Stimulated activated CD4-positive, alpha-beta T cell treated with anti-CD3 and anti-CD28 coated beads, Interleukin-15, amount 100 ng/mL, for 24 hours (primary cell): ENCODE measurements around the gene PIP4K2A.
"Not testable (repeated sequence)": the region's sequence is repeated elsewhere in the genome, so short reads cannot be mapped to it uniquely, and the experiment has no call there.

ENCODE experiments used
- DNase-seq: peaks from one replicate; pipeline ENCODE4 v3.0.0-alpha.2; 2020

The PIP4K2A gene

DNA sequence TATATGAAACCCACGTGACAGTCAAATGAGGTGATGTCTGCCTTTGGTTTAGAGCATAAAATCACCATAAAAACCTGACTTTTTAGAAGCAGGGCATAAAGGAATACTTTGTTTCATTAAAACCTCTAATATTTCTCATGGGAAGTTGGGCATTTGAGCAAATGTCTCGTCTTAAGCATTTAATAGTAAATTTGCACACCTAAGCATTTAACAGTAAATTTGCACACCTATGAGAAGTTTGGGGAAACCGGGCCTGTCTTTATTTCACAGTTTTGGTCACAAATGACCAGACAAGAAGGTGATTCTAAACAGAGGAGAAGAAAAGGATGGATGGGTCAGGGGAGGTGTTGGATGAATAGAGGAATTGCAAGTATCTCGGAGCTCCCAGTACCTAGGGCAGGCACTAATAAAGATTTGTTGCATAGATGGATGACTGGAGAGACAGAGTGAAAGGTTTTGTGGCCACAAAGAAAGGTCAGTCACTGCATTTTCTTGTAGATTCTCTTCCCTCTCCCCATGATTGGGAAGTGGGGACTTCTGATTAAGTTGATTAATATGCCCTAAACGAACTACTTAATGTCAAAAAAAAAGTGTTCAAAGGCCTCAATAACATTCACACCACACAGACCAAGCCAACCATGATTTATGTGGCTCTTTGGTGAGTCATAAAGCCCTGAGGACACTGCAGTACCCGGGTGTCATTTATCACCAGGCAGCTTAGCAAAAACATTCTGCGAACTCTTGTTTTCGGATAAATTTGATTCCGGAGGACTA, 210.9 kb downstream of the PIP4K2A start:
- DNase-seq = no peak

DNA sequence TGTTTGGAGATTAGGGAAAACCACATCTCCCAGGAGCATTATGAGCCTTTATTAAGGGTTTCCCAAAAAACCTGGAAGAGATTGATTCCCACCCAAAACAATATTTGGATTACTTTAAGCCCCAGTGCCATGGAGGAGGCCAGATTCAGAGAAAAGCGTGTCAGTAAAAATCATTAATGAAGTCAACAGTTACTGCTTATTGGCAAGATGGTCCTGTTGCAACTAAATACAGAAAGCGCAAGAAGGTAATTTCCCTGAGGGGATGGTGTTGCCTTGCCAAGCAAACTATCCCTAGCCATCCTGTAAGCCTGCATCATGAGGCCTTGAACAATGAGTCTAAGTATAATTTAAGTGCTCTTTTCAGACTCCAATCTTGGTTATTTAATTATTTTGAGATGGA, 212.5 kb downstream of the PIP4K2A start:
- no peak for DNase-seq

DNA sequence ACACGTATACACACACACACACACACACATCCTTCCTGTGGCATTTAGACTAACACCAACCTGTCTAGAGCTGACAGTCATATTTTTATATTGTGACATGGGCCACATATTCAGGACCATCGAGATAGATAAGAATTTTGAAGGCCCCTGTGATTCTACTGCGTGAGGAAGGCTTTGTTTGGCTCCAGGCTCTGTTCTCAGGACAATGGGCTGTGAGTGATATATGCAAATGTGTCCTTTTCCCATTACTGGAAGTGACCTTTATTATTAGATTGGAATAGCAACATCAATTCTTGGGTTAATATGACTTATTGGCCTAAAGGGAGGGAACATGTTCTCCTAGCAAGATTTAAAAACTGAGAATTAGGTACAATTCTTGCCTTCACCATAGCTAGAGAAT, 213.0 kb downstream of the PIP4K2A start:
- DNase-seq = no peak

DNA sequence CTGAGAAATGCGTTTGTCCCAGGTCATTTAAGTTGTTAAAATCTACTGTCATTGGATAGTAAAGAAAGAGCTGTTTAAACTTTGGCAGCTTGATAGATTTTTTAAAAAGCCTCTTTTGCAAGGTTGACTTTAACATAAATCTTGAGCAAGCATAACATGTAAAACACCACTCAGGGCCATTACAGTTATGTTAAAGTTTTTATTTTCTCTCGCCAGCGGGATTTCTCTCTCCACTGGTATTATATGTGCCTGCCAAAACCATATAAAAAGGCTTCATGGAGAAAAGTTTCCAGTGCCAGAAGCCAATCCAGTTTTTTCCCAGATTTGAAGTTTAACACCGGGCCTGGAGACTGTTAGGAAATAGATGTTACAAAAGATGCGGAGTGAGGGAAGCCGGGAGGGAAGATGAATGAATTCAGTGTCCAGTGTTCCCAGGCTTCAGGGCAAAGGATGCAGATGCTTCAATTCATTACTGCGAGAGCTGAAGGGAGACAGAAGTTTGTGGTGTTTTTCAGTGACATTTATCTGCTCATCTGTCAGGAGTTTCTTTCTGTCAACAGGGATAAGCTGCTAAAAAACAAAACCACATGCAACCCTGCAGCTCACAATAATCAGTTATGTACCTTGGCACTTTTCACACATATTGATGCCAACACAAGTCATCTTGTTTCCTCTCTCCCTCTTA, 213.6 kb downstream of the PIP4K2A start:
- no peak for DNase-seq

DNA sequence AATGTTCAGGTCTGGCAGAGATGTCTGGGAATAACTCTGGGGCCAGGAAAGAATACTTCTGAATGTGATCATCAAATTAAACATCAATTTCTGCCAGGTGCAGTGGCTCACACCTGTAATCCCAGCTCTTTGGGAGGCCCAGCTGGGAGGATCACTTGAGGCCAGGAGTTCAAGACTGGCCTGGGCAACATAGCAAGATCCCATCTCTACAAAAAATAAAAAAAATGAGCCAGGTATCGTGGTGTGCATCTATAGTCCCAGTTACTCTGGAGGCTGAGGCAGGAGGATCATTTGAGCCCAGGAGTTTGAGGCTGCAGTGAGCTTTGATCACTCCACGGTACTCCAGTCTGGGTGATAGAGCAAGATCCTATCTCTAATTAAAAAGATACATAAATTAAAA, 214.4 kb downstream of the PIP4K2A start:
- DNase-seq = not testable (repeated sequence)

DNA sequence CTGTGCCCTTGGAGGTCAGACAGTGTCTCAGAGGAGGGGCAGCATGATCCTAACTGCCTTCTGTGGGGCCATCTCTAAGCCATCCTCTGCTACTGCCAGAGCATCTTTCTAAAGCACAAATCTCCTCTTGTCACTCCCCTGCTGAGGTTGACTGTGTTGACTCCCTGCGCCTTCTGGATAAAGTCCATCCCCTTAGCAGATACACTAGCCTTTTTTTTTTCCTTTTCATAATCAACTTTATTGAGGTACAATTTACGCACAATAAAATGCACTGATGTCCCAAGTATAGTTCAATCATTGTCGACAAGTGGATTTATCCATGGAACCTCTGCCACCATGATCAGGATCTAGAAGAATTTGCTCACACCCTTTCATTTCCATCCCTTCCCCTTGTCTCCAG, 219.0 kb downstream of the PIP4K2A start:
- no peak for DNase-seq

DNA sequence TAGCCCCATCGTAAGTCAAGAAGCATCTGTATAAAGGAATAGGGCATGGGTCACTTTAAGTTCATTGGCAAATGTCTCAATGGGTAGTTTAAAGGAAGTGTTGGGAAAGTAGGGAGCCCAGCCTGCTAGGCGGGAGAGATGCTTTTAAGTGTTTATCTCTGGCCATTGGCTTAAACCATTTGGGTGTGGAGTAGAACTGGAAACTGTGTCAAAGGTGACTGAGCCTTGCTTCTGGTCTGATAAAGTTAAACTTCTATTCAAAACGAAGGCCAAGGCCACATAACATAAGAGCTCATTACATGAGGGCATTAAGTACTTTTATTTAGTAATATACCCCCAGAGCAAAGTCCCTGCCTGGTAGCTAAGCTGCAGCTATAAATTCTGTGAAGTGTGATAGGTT, 220.4 kb downstream of the PIP4K2A start:
- DNase-seq = no peak

DNA sequence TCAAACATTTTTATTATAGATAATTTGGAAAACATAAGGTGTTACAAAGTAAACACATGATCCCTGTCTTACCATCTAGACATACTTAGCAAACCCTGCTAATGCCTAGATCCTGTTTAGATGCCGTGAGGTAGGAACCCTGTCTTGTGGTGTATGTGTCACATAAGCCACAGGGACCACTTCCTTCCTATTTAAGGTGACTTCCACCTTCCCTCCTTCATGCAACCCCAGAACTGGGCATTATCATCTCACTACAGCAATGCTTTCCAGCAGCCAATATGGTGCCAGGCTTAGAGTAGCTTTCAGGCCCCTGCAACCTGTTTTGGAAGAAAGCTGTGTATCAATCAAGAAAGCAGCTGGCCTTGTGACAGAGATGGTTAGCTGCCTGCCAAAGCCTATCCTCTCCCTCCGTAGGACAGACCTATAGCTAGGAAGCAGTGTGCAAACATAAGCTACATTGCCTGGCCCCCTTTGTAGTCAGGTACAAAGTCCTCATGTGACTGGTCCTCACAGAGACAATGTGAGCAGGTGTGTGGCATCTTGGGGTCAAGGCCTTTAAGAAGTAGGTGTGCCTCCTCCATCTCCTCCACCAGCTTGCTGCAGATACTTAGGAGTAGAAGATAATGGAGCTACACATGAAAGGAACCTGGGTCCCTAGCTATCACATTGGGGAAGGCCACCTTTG, 222.3 kb downstream of the PIP4K2A start:
- DNase-seq = peak; percentile 26

DNA sequence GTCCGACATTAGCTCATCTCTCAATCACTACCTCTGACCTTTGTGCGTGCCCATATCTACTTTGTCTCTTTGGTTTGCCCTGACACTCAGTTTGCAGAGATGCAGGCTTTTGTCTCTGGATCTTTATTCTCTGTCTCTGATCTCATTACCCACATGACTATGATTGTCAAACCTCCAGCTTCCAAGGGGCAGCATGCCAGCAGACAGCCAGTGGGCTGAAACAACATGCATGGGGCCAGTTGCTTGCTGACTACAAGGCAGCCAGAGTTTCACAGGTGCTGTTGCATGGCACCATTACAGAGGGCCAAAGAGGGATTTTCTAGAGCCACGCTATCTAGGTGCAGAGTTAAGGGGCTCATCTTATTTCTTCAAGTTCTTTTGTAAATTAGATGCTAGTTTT, 222.9 kb downstream of the PIP4K2A start:
- DNase-seq = no peak

DNA sequence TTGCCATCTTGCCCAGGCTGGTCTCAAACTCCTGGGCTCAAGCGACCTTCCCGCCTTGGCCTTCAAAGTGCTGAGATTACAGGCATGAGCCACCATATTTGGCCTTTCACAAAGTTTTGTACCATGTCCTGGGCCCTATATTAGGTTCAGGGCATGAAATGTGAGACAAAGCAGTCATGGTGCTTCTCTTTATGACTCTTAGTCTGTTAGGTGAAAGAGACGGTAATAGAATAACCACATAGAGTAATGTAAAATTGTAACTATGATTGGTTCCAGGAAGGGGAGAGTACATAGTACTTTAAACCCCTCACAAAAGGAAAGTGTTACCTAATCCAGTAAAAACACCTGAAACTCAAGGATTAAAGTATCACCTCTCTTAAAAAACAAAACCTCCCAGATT, 224.4 kb downstream of the PIP4K2A start:
- no peak for DNase-seq

DNA sequence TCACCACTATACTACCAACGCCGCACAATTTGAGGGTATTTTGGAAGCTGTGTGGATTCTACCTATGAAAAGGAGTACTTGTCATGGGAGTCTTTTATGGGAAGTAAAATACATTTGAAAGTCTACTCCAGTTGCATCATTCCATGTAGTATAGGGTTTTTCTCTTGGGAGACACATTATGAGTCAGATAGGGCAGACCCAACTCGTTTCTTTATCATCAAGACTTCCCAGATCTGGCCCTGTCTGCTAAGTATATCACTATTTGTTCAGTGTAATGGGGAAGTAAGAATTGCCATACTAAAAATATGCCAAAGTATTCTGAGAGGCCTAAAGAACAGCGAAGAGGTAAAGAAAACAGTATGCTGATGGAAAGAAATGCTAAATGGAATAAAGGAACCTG, 224.9 kb downstream of the PIP4K2A start:
- DNase-seq = no peak

DNA sequence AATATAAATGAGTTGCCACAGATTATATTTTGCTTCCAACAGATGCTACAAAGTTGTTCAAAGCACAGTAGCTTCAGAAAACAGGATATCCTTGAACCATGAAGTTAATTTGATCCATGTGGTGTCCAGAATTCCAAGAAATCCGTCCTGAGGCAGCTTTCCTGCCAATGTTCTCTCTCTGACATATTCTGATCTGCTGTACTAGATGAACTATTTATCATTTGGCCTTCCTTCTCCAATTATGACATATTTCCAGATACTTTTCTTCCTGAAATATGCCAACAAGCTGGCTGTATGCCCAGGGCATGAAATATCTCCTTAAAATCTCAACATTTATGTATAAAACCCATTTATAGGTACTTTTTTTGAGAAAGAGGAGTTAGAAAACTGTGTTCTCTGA, 227.9 kb downstream of the PIP4K2A start:
- no peak for DNase-seq
